Nephron progenitor cell (in vitro differentiated cells): Measurements from ENCODE around the gene SLC38A10.

ENCODE experiments used
- DNase-seq: peaks from one replicate; pipeline ENCODE4 v3.0.0; 2021
- H3K27ac Mint-ChIP-seq: 2 replicates; pipeline ENCODE4 v1.8.0; 2021; ENCODE audit warnings: mild to moderate bottlenecking, moderate library complexity, mixed read lengths
- H3K27me3 Mint-ChIP-seq: 2 replicates; pipeline ENCODE4 v1.8.0; 2021; ENCODE audit warnings: mild to moderate bottlenecking, low read depth, mixed read lengths; ENCODE audit not compliant: poor library complexity
- H3K36me3 Mint-ChIP-seq: 2 replicates; pipeline ENCODE4 v1.8.0; 2021; ENCODE audit warnings: low read depth, mixed read lengths
- H3K4me1 Mint-ChIP-seq: 2 replicates; pipeline ENCODE4 v1.8.0; 2021; ENCODE audit warnings: mixed read lengths
- H3K4me3 Mint-ChIP-seq: 2 replicates; pipeline ENCODE4 v1.8.0; 2021; ENCODE audit warnings: mild to moderate bottlenecking, moderate library complexity, mixed read lengths
- H3K9me3 Mint-ChIP-seq: 2 replicates; pipeline ENCODE4 v1.8.0; 2021; ENCODE audit warnings: mild to moderate bottlenecking, moderate library complexity, mixed read lengths
- CTCF ChIP-seq: fragments of 200-600 bp; sonication (generic); IDR thresholded peaks from 2 replicates; pipeline ENCODE4 v1.5.0; 2021; ENCODE audit warnings: antibody characterized with exemption

SLC38A10 gene

GRCh38 chr17:81233316-81233715 is 61.8 kb downstream of the SLC38A10 start:
- H3K27me3 Mint-ChIP-seq, result peaks cover 2% of the 10 kb centered on the region
- H3K9me3 Mint-ChIP-seq, result no peaks in the 10 kb centered on the region
- DNase-seq, result no peak
- peaks cover 13% of the 10 kb centered on the region for H3K36me3 Mint-ChIP-seq
- H3K27ac Mint-ChIP-seq, result no peak overlapping the region
- no peak for TF ChIP-seq CTCF
- peaks cover 26% of the 10 kb centered on the region for H3K4me1 Mint-ChIP-seq
- H3K4me3 Mint-ChIP-seq, result no peak overlapping the region

GRCh38 chr17:81232616-81233241 is 62.4 kb downstream of the SLC38A10 start:
- H3K9me3 Mint-ChIP-seq, result peaks cover 3% of the 10 kb centered on the region
- H3K4me3 Mint-ChIP-seq, result no peak overlapping the region
- H3K36me3 Mint-ChIP-seq, result peaks cover 19% of the 10 kb centered on the region
- no peak for TF ChIP-seq CTCF
- H3K27ac Mint-ChIP-seq, result no peak overlapping the region
- no peak for DNase-seq
- peaks cover 4% of the 10 kb centered on the region for H3K27me3 Mint-ChIP-seq
- H3K4me1 Mint-ChIP-seq, result peaks cover 22% of the 10 kb centered on the region

- H3K36me3 Mint-ChIP-seq, result peaks cover 22% of the 10 kb centered on the region
- peaks cover 18% of the 10 kb centered on the region for H3K4me1 Mint-ChIP-seq
- DNase-seq, result no peak
- peaks cover 6% of the 10 kb centered on the region for H3K27me3 Mint-ChIP-seq
- no peak overlapping the region for H3K4me3 Mint-ChIP-seq
- peaks cover 8% of the 10 kb centered on the region for H3K9me3 Mint-ChIP-seq
- H3K27ac Mint-ChIP-seq, result no peak overlapping the region
- no peak for TF ChIP-seq CTCF
Measured at GRCh38 chr17:81231766-81232581, 63.1 kb downstream of the SLC38A10 start.

GRCh38 chr17:81231121-81231645 is 63.9 kb downstream of the SLC38A10 start:
- no peak for TF ChIP-seq CTCF
- peaks cover 14% of the 10 kb centered on the region for H3K9me3 Mint-ChIP-seq
- DNase-seq, result no peak
- H3K36me3 Mint-ChIP-seq, result peaks cover 26% of the 10 kb centered on the region
- H3K27me3 Mint-ChIP-seq, result peaks cover 6% of the 10 kb centered on the region
- H3K27ac Mint-ChIP-seq, result no peak overlapping the region
- H3K4me3 Mint-ChIP-seq, result no peak overlapping the region
- peaks cover 18% of the 10 kb centered on the region for H3K4me1 Mint-ChIP-seq

GRCh38 chr17:81230043-81230820 is 64.9 kb downstream of the SLC38A10 start:
- Mint-ChIP-seq H3K4me3 (no peak overlapping the region), H3K9me3 (peaks cover 23% of the 10 kb centered on the region), H3K27me3 (peaks cover 6% of the 10 kb centered on the region), H3K27ac (no peak overlapping the region), H3K4me1 (peaks cover 17% of the 10 kb centered on the region), H3K36me3 (peaks cover 32% of the 10 kb centered on the region)
- TF ChIP-seq CTCF, result peak; percentile 29
- no peak for DNase-seq
